ENCODE measurements around the gene SGPP1.

DNA sequence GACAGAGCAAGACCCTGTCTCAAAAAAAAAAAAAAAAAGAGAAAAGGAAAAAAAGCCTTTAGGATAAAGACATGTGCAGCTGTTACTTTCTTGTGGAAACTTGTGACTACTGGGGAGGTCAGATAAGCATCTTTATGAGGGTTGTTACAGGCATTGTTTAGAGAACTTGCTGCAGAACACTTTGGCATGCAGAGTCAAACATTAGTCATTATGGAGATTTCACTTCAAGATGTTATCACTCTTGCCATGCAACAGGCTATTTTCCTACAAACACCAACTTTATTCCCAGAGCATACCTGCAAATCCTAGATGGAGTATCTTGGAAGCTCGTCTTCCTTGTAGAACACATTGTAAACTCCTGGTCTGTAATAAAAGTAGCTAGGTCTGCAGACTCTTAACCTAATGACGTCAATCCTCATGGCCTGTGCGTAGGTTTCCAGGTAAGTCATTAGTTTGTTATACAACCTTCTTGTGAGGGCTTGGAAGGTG lies 49.9 kb downstream of the SGPP1 start:
- TF ChIP-seq ARNT (IDR thresholded peaks at IDR 0.05) (no peak), TARDBP (IDR thresholded peaks at IDR 0.05) (no peak)
